HCEC 1CT (cell line): ENCODE measurements around the gene IL23A.
"Not testable (repeated sequence)": the region's sequence is repeated elsewhere in the genome, so short reads cannot be mapped to it uniquely, and the experiment has no call there.

ENCODE experiments used
- DNase-seq: peaks from one replicate; pipeline ENCODE4 v3.0.0-alpha.2; 2017

The IL23A gene

GRCh38 chr12:56338308-56339157 lies at the start of gene IL23A:
Gene IL23A (plus strand): TSS chr12:56338884. CDS start chr12:56339045, 161 bp downstream.
- DNase-seq, result no peak

- DNase-seq, result no peak
Measured at GRCh38 chr12:56293795-56294194, 44.9 kb upstream of the IL23A start.

DNA sequence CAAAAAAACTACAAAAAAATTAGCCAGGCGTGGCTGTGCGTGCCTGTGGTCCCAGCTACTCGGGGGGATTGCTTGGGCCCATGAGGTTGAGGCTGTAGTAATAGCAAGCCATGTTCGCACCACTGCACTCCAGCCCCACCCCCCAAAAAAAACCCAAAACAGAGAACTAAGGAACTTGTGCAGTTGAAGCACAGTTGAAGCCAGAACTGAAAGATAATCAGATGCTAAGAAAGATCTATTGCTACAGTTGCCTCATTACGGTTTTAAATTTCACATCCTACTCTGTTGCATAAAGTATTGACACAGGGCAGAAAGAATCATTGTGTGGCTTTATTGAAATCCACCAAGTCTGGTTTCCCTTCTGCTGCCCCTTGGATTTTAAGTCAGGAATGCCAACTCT lies 42.4 kb upstream of the IL23A start:
- DNase-seq, result no peak

DNA sequence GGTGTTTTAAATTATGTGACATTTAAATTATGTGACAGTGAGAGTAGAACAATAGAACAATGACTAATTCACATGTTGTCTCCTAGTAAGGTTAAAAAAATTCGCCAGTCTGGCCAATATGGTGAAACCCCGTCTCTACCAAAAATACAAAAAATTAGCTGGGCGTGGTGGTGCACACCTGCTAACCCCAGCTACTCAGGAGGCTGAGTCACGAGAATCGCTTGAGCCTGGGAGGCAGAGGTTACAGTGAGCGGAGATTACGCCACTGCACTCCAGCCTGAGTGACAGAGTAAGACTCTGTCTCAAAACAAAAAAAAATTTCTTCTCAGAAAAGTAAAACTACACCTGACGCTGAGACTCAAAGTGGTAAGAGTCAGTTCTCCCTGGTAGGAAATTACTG lies 41.3 kb upstream of the IL23A start:
- no peak for DNase-seq

- no peak for DNase-seq
Measured at GRCh38 chr12:56298828-56299227, 39.9 kb upstream of the IL23A start.

GRCh38 chr12:56299308-56299852 lies 39.3 kb upstream of the IL23A start:
- DNase-seq, result no peak

DNA sequence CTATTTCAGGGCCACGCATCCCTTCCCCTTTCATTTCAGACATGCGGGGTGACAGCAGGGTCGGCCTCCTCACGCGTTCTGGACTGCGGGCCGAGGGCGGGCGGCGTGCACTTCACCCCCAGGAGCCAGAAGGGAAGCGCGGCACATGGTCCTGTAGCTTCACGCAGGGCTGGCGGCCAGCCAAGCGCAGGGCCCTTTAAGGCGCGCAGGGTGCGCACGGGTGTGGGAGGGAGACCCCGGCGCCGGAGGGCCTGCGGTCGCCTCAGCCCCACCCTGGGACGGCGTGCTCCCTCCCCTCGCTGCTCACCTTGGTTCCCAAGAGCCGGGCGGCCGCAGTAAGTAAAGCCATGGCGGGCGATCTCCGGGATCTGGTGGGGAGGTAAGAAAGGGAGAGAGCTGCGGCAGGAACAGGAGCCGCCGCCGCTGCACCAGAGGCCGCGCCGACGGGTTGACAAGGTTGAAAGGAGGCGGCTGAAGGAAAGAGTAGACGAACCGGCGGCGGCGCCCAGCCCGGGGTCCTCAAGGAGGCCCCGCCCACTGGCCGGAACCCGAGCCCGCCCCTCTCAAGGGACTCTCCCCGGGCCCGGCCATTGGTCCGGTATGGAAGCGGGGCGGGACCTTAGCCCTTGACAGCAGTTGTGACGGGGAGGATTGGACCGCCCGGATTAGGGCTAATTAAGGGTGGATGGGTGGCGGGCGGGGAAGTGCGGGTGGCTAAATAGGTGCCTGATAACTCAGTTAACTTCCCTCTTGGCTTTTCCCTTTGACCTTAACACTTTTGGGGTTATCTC lies 38.6 kb upstream of the IL23A start, which contains the start of gene CS:
CS (minus strand) TSS at position 478 of the 791 bp plus-strand sequence; CDS start at position 349, 129 bp downstream.
- peak; percentile 98 for DNase-seq

- no peak for DNase-seq
Measured at GRCh38 chr12:56300644-56301464, 37.8 kb upstream of the IL23A start.

- DNase-seq, result no peak
Measured at GRCh38 chr12:56304276-56304675, 34.4 kb upstream of the IL23A start.

- no peak for DNase-seq
Measured at GRCh38 chr12:56304872-56305590, 33.7 kb upstream of the IL23A start.

- no peak for DNase-seq
Measured at GRCh38 chr12:56307221-56307965, 31.3 kb upstream of the IL23A start.

- DNase-seq, result no peak
Measured at GRCh38 chr12:56308714-56309113, 30.0 kb upstream of the IL23A start.

GRCh38 chr12:56311003-56311402 lies 27.7 kb upstream of the IL23A start:
- no peak for DNase-seq

GRCh38 chr12:56315249-56315621 lies 23.4 kb upstream of the IL23A start:
- DNase-seq, result no peak

GRCh38 chr12:56315622-56316473 lies 22.8 kb upstream of the IL23A start, which contains the start of gene CNPY2:
Gene CNPY2 (minus strand): TSS chr12:56315988. CDS start chr12:56315217, 771 bp downstream.
- peak; percentile 98 for DNase-seq

GRCh38 chr12:56317675-56318074 lies 21.0 kb upstream of the IL23A start:
- DNase-seq, result no peak

DNA sequence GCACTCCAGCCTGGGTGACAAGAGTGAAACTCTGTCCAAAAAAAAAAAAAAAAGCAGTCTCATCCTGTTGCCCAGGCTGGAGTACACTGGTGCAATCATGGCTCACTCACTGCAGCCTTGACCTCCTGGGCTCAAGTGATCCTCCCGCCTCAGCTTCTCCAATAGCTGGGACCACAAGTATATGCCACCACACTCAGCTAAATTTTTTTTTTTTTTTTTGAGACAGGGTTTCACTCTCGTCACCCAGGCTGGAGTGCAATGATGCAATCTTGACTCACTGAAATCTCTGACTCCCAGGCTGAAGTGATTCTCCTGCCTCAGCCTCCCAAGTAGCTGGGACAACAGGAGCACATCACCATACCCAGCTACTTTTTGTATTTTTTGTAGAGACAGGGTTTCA lies 17.7 kb upstream of the IL23A start:
- DNase-seq, result peak; percentile 50

DNA sequence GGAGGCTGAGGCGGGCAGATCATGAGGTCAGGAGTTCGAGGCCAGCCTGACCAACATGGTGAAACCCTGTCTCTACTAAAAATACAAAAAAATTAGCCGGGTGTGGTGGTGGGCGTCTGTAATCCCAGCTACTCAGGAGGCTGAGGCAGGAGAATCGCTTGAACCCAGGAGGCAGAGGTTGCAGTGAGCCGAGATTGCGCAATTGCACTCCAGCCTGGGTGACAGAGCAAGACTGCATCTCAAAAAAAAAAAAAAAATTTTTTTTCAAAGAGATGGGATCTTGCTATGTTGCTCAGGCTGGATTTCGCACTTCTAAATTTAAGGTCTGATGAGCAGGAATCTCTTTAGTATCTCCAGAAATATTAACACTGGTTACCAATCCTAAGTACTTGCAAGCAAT lies 17.1 kb upstream of the IL23A start:
- DNase-seq, result not testable (repeated sequence)

- DNase-seq, result no peak
Measured at GRCh38 chr12:56324206-56324605, 14.5 kb upstream of the IL23A start.

- DNase-seq, result no peak
Measured at GRCh38 chr12:56326126-56326525, 12.6 kb upstream of the IL23A start.
